Stimulated activated CD8-positive, alpha-beta memory T cell treated with anti-CD3 and anti-CD28 coated beads, Interleukin-12 subunit alpha, Interleukin-12 subunit beta, amount 100 ng/mL, for 24 hours (primary cell): ENCODE measurements around the gene HOXA3.

Experiments
- DNase-seq: peaks from one replicate; pipeline ENCODE4 v3.0.0-alpha.2; 2020; ENCODE audit errors: extremely low read depth

HOXA3 gene

DNA sequence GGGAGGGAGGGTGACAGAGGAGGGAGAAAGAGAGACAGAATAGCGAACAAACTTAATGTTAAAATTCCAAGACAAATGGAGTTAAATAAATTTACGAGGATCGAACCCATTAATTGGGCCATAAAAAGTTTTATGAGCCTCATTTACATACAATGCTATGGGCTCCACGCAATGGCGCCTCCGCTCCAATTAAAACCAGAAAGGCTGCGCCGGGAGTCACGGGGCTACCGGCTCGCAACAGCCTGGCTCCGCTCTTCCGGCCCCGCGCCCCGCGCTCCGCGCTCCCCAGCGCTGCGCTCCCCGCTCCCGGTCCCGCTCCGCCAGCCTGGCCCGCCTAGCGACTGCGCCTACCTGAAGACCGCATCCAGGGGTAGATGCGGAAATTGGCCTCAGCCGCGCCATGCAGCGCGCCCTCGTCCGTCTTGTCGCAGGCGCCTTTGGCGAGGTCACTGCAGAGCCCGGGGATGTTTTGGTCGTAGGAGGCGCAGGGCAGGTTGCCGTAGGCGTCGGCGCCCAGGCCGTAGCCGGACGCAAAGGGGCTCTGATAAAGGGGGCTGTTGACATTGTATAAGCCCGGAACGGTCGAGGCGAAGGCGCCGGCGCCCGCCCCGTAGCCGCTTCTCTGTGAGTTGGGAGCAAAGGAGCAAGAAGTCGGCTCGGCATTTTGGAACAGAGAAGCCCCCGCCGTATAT, 3.6 kb upstream of the HOXA3 start:
- no peak for DNase-seq

DNA sequence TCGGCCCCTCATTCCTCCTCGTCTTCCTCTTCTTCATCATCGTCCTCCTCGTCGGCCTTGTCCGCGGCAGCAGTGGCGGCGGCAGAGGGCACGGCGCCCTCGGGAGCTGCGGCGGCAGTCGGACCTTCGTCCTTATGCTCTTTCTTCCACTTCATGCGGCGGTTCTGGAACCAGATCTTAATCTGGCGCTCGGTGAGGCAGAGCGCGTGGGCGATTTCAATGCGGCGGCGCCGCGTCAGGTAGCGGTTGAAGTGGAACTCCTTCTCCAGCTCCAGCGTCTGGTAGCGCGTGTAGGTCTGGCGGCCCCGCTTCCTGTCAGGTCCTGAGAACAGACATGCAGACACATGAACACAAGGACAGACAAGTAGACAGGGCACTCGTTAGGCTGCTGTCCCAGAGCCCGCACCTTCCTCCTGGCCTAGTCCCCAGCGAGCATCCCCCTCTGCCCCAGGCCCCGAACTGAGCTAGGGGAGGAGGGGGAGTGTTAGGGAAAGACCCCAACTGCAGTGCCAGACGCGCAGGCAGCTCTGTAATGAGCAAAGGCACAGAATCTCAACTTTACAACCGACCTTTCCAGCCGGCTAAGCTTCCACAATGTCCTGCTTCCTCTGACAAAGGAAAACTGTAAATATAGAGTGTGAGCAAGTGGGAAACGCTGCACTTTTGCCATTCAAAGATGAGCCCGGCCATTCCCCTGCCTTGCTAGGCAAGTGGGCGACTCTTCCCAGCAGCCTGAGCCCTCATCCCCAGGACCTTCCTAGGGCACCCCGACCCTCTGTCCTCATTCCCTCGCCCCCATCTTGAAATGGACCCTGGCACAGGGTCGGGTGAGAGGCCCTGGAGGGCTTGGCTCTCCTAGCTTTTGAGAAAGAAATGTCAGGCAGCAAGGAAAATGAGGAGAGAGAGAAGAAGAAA, 2.8 kb upstream of the HOXA3 start:
- no peak for DNase-seq

DNA sequence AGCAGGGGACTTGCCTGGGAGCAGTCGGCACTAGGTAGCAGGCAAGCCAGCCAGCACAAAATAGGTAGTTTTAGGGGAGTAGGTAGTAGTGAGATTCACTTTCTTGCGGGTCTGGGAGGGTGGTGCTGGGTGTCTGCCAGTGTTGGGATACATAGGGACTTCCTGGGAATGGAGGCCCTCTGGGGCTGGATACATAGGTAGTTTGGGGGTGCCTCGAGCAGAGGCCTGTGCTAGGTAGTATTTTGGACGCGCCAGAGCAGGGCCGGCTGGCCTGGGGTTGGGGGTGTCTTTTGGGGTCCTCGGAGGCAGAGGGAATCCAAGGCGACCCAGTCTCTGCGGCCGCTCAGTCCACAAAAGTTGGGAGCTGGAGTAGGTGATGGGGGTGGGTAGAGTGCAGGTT, 2.0 kb upstream of the HOXA3 start:
- DNase-seq = no peak

DNA sequence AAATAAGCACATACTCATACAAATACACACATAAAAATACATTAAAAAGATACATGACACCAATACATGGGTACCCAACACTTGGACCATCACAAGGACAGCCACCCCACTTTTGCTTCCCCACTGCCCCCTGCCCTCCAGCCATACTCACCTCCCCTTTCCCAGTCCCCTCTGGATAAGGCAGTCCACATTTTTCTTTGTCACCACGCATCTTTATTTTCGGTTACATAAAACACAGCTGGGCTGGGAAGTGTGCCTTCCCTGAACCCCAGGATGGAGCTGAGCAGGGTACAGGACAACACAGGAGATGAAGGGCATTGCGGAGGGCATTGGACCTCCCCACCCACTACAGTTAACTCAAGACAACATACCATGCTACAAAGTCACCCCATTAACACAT, 1.1 kb upstream of the HOXA3 start:
- DNase-seq = no peak

DNA sequence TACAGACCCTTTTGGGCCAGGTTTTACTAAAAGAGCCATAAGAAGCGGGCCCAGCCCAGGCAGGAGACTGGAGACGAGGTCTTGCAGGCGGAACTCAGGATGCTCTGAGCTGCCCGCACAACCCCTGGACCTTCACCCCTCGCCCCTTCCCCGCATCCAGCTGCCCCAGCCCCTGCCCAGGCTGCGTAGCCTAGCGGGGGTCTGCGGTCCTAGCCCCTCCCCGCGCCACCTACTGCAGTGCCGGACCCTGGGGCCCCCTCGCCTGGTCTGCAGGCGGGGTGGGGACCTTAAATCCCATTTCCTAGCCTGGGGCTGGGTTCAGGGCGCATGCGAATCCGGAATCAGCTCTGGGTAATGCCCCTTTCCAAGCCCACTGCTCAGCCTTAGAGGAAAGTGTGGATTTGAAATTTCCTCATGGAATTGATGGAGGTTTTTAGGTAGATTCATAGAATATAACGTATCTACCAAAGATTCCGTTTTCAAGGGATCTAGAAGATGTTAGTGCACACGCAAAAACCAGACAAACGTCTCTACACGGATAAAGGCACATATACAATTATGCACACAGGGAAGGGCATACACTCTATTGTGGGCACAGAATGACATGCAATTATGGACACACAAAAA, 546 bp upstream of the HOXA3 start:
- no peak for DNase-seq

DNA sequence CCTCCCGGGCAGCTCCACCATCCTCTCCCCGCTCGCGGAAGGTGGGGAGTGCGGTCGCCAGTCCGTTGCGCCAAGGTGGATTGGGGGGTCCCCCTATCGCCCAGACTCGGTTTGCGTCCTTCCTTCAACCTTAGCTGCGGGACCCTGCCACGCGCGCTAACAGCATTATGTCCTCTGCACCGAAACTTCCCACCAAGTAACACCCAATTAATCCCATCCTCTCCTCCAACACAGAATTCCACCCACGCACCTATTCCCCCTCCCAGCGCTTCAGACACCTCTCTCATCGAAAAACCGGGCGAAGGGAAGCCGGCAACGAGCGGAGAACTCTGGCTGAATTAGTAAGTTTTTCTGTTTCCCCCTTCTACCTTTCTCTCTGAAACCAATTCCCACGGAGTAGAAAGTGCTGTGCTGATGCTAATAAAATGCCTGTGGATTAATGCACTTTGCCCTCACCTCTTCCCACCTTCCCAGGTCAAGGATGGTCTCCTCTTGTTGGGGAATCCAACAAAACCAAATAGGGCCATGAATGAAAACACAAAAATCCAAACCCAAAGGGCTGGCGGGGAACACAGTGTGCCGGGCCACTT, 947 bp downstream of the HOXA3 start:
- DNase-seq = no peak

DNA sequence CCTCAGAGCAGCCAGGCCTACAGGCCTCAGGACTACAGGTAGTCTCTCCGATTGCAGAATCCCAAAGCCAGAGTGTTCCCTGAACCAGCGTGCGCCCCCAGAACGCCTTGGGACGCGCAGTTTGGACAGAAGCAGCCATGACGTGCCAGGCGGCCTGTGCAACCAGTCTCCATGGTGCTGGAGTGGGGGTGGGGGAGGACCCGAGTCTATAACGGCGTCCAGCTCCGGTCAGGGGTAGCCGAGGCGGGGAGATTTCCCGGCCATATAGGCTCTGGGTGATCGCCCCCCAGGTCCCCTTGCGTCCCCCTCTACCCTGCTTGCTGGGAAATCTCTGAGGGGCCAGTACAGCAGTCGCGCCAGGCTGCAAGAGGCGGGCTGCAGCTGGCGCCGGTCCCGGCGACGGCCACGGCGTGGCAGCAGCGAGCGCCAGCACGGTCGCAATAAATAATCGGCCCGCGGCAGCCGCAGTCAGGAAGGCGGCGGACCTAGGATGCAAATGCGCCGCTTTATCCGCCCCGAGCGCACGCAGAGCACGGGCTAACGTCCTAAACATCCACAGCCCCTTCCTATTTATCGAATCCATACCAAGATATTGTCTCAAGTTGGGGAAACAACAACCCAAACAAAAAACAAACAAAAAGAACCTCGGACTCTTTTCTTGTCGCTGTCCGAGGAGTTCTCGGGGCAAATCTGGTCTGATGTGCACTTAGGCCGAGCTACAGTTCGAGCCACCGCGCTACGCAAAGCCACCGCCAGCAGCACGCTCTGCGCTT, 1.6 kb downstream of the HOXA3 start:
- DNase-seq = no peak

DNA sequence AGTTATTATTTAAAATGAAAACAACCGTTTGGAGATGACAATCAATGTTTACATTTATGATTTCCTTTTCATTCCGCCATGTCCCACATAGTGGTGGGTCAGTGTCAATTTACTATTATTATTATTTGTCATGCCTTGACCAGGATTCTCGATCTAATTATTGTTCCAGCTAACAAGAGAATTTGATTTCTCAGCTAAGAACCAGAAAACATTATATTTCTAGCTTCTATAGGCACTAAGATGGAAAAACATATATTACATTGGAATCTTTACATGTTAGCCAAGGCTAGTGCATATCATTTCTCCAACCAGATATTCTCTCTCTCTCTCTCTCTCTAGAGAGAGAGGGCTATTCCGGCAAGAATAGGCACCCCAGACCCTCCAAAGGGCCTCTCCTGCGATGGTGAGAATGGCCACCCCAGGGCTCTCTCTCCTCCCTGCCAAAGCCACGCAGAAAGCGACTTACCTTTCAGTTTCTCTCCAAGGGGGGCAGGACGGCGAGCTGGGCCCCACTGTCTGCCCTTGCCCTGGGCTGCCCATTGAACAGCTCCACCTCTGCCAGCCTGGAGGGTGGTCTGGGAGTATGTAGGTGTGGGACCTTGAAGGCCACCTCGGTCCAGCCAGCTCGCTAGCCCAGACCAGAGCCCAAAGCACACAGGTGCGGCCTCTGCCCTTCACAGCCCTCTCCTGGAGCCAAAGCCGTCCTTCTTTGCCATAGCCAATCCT, 2.4 kb downstream of the HOXA3 start:
- DNase-seq = no peak

DNA sequence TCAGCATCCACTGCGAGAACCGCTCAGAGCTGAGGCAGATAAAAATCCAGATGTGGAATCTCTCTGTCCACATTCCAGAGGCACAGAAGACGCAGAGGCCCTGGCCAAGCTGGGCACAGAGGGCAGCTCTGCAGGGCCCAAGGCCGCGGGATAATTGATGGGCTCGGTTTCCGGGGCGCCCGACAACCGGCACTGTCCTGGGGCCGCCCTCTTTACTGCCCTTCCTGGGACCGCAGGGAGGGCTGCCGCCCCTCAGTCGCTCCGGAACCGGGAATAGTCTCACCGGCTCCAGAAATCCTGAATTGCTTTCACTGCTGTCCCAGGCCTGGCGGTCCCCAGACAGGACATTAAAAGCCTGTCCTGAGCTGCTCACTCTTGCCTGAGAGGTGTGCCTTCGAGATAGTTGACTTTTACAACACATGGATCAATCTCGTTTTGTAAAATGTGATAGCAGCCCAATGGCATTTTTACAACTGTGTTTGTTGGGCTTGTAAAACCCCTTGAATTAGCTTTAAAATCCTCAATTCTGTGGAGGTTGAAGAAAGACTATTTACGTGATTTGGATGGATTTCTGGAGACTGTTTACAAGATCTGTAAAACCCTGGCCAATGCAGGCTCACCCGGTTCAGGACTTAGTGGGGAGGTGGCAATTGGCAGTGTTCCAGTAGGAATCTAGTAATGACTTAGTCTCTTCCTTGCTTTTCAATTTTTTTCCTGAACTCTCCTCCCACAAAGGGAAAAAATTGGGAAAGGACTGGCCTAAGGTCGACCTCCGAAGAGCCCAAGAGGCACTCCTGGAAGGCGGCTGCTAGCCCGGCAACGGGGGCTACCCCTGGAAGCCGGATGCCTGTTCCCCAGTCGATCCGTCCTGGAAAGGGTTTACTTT, 3.4 kb downstream of the HOXA3 start:
- no peak for DNase-seq

DNA sequence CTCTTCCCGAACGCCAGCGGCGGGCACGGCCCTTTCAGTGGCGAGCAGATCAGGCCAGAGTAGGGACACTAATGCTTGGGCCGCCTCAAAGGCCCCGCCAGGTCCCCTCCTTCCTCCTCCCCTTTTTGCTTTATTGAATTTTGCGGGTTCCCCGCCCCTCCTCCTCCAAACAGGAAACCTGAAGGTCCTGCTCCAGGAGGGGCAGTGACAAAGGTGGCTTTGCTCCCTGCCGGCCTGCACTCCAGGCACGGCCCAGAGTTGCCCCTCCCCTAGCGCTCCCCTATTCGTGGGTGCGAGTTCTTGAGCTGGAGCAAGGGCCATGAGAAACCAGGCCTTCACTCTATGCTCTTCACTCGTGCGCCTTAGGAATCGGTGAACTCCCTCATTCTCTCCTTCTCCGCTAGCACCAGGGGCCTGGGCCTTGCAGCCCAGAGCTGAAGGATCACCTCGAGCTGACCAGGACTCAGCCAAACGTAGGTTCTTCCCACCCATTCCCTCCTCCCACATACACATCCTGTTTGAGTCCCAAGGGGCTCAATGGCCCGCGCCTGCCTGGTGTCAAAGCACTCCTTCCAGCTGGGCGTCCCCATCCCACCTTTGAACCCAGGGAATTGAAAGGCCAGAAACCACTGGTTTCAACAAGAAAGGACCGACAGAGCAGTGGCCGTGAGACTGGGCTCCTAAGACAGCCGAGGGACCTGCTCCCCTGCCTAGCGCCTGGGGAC, 4.2 kb downstream of the HOXA3 start:
- no peak for DNase-seq

DNA sequence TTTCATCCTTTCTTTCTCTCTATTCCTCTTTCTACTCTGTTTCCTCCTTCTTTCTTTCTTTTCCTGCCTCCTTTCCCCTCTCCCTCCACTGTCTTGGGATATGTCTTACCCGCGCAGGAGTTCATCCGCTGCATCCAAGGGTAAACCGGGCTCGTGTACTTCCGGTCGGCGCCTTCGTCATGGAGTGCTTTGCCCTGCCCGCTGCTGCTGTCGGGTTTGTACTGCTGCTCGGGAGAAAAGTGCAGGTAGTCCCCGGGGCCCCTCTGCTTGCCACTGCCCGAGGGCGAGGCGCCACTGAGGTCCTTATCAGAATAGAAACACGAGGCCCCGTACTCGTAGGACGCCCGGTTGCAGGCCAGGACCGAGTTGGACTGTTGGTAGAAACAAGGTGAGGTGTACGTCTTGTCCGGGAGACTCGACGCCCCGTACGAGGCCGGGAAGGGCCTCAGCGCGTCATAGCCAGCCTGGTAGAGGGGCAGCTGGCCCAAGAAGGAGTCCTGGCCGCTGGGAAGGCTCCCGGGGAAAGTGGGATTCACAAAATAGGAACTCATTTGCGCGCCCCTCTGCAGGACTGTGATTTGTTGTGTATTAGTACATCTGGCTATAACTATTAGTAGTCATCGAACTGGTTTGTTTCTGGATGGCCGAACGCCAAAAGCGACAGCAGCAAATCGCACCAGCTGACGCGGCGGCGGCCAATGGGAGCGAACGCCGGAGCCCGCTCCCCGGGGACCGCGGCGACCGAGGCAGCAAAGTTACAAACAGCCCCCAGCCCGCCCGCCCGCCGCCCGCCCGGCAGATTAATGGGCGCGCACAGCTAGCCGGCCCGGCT, 5.0 kb downstream of the HOXA3 start, which contains the start of gene HOXA6:
TSS of gene HOXA6 (minus strand) at position 576 of the 832 bp plus-strand sequence. CDS start at position 551, 25 bp downstream.
- DNase-seq = no peak

DNA sequence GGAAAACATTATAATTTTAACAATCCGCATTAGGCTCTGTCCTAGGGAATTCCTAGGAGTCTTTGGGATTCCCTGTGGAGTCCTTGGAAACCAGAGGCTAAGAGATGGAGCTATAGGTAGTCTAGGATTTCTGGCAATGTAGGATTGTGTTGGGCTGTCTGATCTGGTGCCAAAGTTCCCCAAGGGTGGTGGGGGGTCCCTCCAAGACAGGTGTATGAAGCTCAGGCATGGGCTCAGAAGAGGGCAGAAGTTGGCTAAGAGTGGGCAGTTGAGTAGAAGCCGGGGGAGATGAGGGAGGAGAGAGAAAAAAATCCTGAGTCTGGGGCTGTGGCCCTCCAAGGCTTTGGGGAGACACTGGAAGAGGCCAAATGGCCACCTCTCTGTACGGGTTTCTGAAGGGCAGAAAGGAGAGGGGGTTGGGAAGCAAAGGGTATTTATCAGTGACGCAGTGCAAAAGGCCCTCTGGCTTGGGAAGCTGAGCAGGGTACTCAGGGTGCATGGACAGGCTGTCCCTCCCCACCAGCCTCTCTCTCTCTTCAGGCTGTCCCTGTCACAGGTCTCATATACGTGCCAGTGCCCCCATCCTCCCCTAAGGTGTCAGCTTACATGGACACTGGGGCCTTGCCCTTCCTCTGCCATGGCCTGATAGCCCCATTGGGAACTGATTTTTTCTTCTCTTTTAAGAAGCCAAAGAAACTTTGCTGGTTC, 5.7 kb downstream of the HOXA3 start:
- DNase-seq = no peak

DNA sequence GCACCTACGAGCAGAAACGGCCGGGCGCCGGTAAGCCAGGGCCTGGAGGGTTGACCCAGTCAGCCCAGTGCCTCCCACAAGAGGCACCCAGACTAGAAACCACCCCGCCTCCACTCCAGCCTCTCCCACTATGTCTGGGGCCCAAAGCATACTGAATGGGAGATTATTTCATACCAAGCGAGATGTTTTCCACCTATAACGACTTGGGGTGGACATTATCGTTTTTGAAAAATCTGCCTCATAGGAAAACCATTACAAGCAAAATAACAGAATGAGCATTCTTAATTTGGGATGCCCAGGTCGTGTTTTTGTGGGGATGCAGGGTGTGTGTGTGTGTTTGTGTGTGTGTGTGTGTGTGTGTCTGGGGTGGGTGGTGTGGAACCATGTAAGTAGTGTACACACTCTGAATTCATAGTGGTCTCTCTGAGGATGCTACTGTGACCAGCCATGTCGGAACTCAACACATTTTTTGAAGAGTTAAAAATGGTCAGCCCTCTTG, 6.4 kb downstream of the HOXA3 start:
- DNase-seq = no peak

DNA sequence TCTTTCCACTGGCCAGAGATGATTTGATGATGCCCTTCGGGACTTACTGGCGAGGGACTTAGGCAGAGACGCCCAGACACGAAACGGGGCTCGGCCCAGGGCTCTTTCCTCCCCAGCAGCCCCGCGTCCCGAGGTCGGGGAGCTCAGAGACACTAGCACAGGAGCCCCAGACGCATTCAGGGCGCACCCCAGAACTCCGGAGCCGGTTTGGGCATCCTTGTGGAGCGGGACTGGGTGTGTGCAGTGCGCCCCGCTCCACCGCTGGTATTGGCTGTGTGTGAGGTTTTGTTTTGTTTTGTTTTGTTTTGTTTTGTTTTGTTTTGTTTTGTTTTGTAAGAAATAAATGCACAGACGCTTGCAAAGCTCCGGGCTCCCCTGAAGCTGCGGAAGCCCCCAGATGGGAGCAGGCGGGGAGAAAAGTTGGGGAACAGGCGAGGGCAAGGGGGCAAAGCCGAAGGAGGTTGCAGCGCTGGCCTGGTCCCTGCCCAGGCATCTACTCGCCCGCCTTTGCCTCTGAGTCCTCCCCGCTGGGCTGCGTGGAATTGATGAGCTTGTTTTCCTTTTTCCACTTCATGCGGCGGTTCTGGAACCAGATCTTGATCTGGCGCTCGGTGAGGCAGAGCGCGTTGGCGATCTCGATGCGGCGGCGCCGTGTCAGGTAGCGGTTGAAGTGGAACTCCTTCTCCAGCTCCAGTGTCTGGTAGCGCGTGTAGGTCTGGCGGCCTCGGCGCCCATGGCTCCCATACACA, 7.0 kb downstream of the HOXA3 start:
- no peak for DNase-seq

DNA sequence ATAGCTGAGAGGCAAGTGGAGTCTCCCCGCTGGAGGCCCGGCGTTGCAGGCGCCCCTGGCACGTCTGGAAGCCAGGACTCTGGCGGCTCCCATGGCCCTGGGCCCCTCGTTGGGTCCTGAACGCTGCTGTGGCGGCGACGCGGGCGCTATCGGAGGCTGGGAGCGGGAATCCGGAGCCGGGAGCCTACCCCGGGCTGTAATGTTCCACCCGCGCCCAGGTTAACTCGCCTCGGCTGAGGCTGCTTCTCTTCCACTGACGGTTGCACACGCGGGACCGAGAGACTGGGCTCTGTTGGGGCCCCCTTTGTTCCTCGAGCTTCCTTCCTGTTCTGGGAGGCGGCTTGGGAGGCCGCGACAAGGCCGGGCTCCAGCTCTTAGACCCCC, 7.6 kb downstream of the HOXA3 start:
- no peak for DNase-seq

DNA sequence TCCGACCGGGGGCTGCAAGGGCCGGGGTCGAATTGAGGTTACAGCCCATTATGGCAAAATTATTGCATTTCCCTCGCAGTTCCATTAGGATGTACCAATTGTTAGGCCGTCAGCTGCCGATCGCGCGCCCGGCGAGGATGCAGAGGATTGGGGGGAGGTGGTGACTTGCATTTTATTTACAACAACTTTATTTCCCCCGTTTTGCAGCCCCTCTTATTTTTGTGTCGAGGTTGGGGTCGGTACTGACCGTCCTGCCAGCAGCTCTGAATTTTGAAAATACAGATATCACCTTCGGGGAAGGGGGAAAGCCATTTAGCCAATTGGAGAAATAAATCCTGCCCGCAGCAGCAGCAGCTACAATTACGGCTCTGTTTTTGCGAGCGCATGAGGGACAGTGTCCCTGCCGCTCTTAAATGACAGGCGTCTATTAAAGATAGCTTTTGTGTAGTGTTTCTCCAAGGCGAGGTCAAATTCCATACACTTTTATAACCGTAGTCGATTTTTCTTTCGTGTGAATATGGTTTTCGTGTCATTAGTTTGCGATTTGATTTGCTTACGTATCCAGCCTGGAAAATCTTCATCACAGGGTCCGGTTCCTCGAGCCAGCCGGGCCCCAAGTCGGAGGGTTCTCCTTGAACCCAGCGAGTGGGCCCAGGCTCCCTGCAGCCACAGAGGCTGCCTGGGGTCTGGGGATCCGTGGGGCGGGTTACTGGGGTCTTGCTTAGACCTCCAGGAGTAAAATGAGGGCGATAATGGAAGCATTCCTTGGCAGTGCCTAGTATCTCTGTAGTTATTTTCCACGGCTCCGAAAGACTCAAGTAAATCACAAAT, 8.2 kb downstream of the HOXA3 start:
- no peak for DNase-seq
